Stimulated activated CD4-positive, alpha-beta T cell treated with anti-CD3 and anti-CD28 coated beads, Interleukin-1b, Interleukin-23, amount 100 ng/mL, for 48 hours (primary cell): ENCODE data around the gene NHSL2.

ENCODE experiments used
- DNase-seq: peaks from one replicate; pipeline ENCODE4 v3.0.0-alpha.2; 2020

NHSL2 gene

GRCh38 chrX:72081605-72082320 is 171.1 kb downstream of the NHSL2 start:
- no peak for DNase-seq

- DNase-seq: no peak
Observed at GRCh38 chrX:72083291-72083690, 172.6 kb downstream of the NHSL2 start.

- DNase-seq: no peak
Observed at GRCh38 chrX:72084114-72084513, 173.5 kb downstream of the NHSL2 start.

- no peak for DNase-seq
Observed at GRCh38 chrX:72086995-72087394, 176.3 kb downstream of the NHSL2 start.

- DNase-seq: no peak
Observed at GRCh38 chrX:72088761-72089160, 178.1 kb downstream of the NHSL2 start.

GRCh38 chrX:72089254-72089653 is 178.6 kb downstream of the NHSL2 start:
- no peak for DNase-seq

- DNase-seq: peak; percentile 28
Observed at GRCh38 chrX:72094894-72095293, 184.2 kb downstream of the NHSL2 start.

- no peak for DNase-seq
Observed at GRCh38 chrX:72095370-72095769, 184.7 kb downstream of the NHSL2 start.

GRCh38 chrX:72097098-72097497 is 186.5 kb downstream of the NHSL2 start:
- no peak for DNase-seq

GRCh38 chrX:72100051-72100755 is 189.6 kb downstream of the NHSL2 start:
- DNase-seq: no peak

- peak; percentile 65 for DNase-seq
Observed at GRCh38 chrX:72100824-72101351, 190.2 kb downstream of the NHSL2 start.

GRCh38 chrX:72101597-72102037 is 191.0 kb downstream of the NHSL2 start:
- no peak for DNase-seq

GRCh38 chrX:72102126-72102525 is 191.5 kb downstream of the NHSL2 start:
- DNase-seq: no peak

- DNase-seq: no peak
Observed at GRCh38 chrX:72102760-72103159, 192.1 kb downstream of the NHSL2 start.

GRCh38 chrX:72105436-72105835 is 194.8 kb downstream of the NHSL2 start:
- peak; percentile 19 for DNase-seq

GRCh38 chrX:72107320-72107719 is 196.7 kb downstream of the NHSL2 start:
- no peak for DNase-seq

GRCh38 chrX:72107841-72108595 is 197.4 kb downstream of the NHSL2 start:
- no peak for DNase-seq

- no peak for DNase-seq
Observed at GRCh38 chrX:72108666-72109065, 198.0 kb downstream of the NHSL2 start.

GRCh38 chrX:72110051-72110875 is 199.6 kb downstream of the NHSL2 start:
- no peak for DNase-seq

- DNase-seq: no peak
Observed at GRCh38 chrX:72110876-72111708, 200.4 kb downstream of the NHSL2 start.

GRCh38 chrX:72113461-72113860 is 202.8 kb downstream of the NHSL2 start:
- no peak for DNase-seq

- no peak for DNase-seq
Observed at GRCh38 chrX:72114306-72114705, 203.7 kb downstream of the NHSL2 start.
